B cell (primary cell): ENCODE data around the gene PDLIM5.

ENCODE experiments used
- EZH2 ChIP-seq: IDR thresholded peaks from 2 replicates; pipeline ENCODE4 v1.6.1; 2012; ENCODE audit warnings: borderline replicate concordance, low read depth, mild to moderate bottlenecking, moderate library complexity, low read length; ENCODE audit not compliant: insufficient read depth, poor library complexity, severe bottlenecking
- TF ChIP-seq, protein P1 (sequence below): fragments of 200-600 bp; IDR thresholded peaks from one replicate; pipeline ENCODE4 v1.8.0; 2022; ENCODE audit warnings: antibody characterized with exemption, mild to moderate bottlenecking

DNA sequence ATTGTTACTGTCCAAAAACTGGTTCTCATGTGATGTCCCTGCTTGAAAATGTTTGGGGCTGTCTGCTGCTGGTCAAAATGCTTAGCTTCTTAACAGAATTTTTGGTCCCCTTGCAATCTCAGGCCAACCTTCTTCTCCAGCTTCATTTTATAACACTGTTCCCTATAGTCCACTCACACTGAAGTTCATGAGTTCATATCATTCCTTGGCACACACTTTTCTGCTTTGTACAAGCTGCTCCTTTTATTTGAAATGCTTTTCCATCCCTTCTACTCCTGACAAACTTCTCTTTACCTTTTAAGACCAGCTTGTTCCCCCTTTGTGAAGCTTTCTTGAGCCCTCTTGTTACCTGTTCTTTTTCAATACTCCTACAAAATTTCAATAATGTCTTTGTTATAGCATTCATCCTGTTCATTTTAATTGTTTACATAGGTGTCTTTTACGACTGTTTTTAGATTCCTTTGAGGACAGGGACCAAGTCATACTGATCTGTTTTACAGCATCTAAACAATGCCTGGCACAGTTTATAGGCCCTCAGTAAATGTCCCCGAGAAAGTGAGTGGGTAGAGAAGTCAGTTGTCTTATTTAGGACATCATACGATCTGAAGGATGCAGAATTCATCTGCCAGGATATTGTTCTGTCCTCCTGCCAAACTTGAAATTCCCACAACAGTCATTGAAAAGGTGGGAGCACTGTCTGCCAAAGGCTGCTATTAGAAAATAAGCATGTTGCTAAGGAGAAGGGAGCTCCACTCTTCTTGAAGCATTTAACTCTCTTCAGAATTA is 171.6 kb downstream of the PDLIM5 start:
- TF ChIP-seq, protein P1, sequence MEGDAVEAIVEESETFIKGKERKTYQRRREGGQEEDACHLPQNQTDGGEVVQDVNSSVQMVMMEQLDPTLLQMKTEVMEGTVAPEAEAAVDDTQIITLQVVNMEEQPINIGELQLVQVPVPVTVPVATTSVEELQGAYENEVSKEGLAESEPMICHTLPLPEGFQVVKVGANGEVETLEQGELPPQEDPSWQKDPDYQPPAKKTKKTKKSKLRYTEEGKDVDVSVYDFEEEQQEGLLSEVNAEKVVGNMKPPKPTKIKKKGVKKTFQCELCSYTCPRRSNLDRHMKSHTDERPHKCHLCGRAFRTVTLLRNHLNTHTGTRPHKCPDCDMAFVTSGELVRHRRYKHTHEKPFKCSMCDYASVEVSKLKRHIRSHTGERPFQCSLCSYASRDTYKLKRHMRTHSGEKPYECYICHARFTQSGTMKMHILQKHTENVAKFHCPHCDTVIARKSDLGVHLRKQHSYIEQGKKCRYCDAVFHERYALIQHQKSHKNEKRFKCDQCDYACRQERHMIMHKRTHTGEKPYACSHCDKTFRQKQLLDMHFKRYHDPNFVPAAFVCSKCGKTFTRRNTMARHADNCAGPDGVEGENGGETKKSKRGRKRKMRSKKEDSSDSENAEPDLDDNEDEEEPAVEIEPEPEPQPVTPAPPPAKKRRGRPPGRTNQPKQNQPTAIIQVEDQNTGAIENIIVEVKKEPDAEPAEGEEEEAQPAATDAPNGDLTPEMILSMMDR, result no peak
- no peak for TF ChIP-seq EZH2
